Smooth muscle cell (in vitro differentiated cells): ENCODE data around the gene CRIP2. TPM values are rescaled to one million over a fixed set of nuclear protein-coding genes. Genes with fewer than 3 reads are reported as not detected.

Source experiments
- DNase-seq: peaks from one replicate; lab custom pipeline; 2025; ENCODE audit not compliant: unreplicated experiment; lab: John Stamatoyannopoulos, UW
- H2AFZ ChIP-seq: fragments of 200-600 bp; sonication (generic); 2 replicates; pipeline ENCODE4 v1.6.0; 2016; ENCODE audit warnings: antibody characterized with exemption, low read depth, mild to moderate bottlenecking
- H3F3A ChIP-seq: fragments of 200-600 bp; sonication (generic); 2 replicates; pipeline ENCODE4 v1.6.0; 2017; ENCODE audit warnings: antibody characterized with exemption, low read depth
- H3K27ac ChIP-seq: fragments of 200-600 bp; sonication (generic); 2 replicates; pipeline ENCODE4 v1.5.1; 2016; ENCODE audit warnings: low read depth, mild to moderate bottlenecking
- H3K27me3 ChIP-seq: fragments of 200-600 bp; sonication (generic); 2 replicates; pipeline ENCODE4 v1.6.1; 2016; ENCODE audit warnings: low read depth, mild to moderate bottlenecking
- H3K36me3 ChIP-seq: fragments of 200-600 bp; sonication (generic); 2 replicates; pipeline ENCODE4 v1.5.1; 2016; ENCODE audit warnings: low read depth
- H3K4me1 ChIP-seq: fragments of 200-600 bp; sonication (generic); 2 replicates; pipeline ENCODE4 v1.5.1; 2016; ENCODE audit warnings: low read depth
- H3K4me2 ChIP-seq: fragments of 200-600 bp; sonication (generic); 2 replicates; pipeline ENCODE4 v1.6.0; 2016; ENCODE audit warnings: mild to moderate bottlenecking
- H3K4me3 ChIP-seq: fragments of 200-600 bp; sonication (generic); 2 replicates; pipeline ENCODE4 v1.5.1; 2016; ENCODE audit warnings: mild to moderate bottlenecking
- H3K79me2 ChIP-seq: fragments of 200-600 bp; sonication (generic); 2 replicates; pipeline ENCODE4 v1.6.0; 2016; ENCODE audit warnings: low read depth, mild to moderate bottlenecking
- H3K9ac ChIP-seq: fragments of 200-600 bp; sonication (generic); 2 replicates; pipeline ENCODE4 v1.6.0; 2016; ENCODE audit warnings: low read depth
- H3K9me3 ChIP-seq: fragments of 200-600 bp; sonication (generic); replicated peaks from 2 replicates; pipeline ENCODE4 v1.5.1; 2016; ENCODE audit warnings: low read depth
- H4K20me1 ChIP-seq: fragments of 200-600 bp; sonication (generic); 2 replicates; pipeline ENCODE4 v1.6.0; 2016; ENCODE audit warnings: low read depth
- WGBS: methylation state at CpG from one replicate; pipeline ENCODE4 v1.1.7; 2016; ENCODE audit warnings: low lambda C conversion rate; 5-methylcytosine and 5-hydroxymethylcytosine counted together
- polyA plus RNA-seq: library from polyadenylated mRNA; unstranded; fragments of >200 nt; fragmentation: Nextera tagmentation; extraction: Ambion mirVana; gene quantifications from 2 replicates; pipeline ENCODE4 v1.2.1, GENCODE V29; 2016
- total RNA-seq: library from RNA; depleted of rRNA; stranded (reverse); fragments of >200 nt; gene quantifications from 2 replicates; pipeline ENCODE4 v1.2.3, GENCODE V29; 2014
- TF ChIP-seq, protein P1 (sequence below): fragments of 200-600 bp; sonication (generic); IDR thresholded peaks from 2 replicates; pipeline ENCODE4 v1.5.1; 2017; ENCODE audit warnings: borderline replicate concordance, mild to moderate bottlenecking, antibody characterized with exemption; ENCODE audit not compliant: insufficient read depth, poor library complexity, severe bottlenecking

Gene CRIP2
- total and polyA plus RNA-seq, 2 experiments from 2014 or later, result 14.1 to 38.1 TPM

GRCh38 chr14:105501504-105502291 is 27.1 kb downstream of the CRIP2 start:
- DNase-seq, result no peak
- no peaks in the 10 kb centered on the region for H3K36me3 ChIP-seq
- no peaks in the 10 kb centered on the region for H3K79me2 ChIP-seq
- no peaks in the 10 kb centered on the region for H3K9me3 ChIP-seq
- H2AFZ ChIP-seq, result no peak overlapping the region
- no peaks in the 10 kb centered on the region for H3F3A ChIP-seq
- no peak overlapping the region for H3K4me2 ChIP-seq
- TF ChIP-seq, protein P1, sequence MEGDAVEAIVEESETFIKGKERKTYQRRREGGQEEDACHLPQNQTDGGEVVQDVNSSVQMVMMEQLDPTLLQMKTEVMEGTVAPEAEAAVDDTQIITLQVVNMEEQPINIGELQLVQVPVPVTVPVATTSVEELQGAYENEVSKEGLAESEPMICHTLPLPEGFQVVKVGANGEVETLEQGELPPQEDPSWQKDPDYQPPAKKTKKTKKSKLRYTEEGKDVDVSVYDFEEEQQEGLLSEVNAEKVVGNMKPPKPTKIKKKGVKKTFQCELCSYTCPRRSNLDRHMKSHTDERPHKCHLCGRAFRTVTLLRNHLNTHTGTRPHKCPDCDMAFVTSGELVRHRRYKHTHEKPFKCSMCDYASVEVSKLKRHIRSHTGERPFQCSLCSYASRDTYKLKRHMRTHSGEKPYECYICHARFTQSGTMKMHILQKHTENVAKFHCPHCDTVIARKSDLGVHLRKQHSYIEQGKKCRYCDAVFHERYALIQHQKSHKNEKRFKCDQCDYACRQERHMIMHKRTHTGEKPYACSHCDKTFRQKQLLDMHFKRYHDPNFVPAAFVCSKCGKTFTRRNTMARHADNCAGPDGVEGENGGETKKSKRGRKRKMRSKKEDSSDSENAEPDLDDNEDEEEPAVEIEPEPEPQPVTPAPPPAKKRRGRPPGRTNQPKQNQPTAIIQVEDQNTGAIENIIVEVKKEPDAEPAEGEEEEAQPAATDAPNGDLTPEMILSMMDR, result no peak
- no peaks in the 10 kb centered on the region for H3K27me3 ChIP-seq
- no peak overlapping the region for H3K4me3 ChIP-seq
- no peak overlapping the region for H3K27ac ChIP-seq
- no peaks in the 10 kb centered on the region for H3K4me1 ChIP-seq
- no peak overlapping the region for H3K9ac ChIP-seq
- H4K20me1 ChIP-seq, result no peaks in the 10 kb centered on the region
- 92% methylated on average over 13 of the region's 13 CpGs for WGBS

- TF ChIP-seq, protein P1, result no peak
- WGBS, result 86% methylated on average over 16 of the region's 18 CpGs
Measured at GRCh38 chr14:105502446-105503295, 28.1 kb downstream of the CRIP2 start.

DNA sequence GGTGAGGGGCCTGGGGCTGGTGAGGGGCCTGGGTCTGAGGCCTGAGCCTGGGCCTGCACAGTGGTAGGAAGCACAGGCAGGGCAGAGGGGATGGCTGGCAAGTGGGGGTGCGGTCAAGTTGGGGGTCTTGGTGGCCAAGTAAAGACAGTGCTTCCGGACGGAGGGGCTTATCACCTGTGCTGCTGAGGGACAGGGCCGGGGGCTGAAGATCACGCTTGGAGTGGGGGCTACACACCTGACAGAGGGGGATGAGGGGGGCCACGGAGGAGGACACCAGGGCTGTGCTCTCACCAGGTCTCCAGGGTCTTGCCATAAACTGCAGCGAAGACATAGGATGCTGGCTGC is 28.6 kb downstream of the CRIP2 start:
- TF ChIP-seq, protein P1, result no peak
- Histone ChIP-seq H3K36me3 (no peaks in the 10 kb centered on the region), H3F3A (no peaks in the 10 kb centered on the region), H3K9ac (no peak overlapping the region), H3K4me1 (no peaks in the 10 kb centered on the region), H3K4me2 (no peak overlapping the region), H3K27ac (no peak overlapping the region), H3K79me2 (no peaks in the 10 kb centered on the region), H3K27me3 (no peaks in the 10 kb centered on the region), H3K9me3 (no peaks in the 10 kb centered on the region), H3K4me3 (no peak overlapping the region), H4K20me1 (no peaks in the 10 kb centered on the region), H2AFZ (no peak overlapping the region)
- DNase-seq, result no peak
- WGBS, result 89% methylated on average over 3 of the region's 7 CpGs

More at GRCh38 chr14:105502446-105503295, 28.1 kb downstream of the CRIP2 start:
- Histone ChIP-seq H3K27me3 (no peaks in the 10 kb centered on the region), H3K79me2 (no peaks in the 10 kb centered on the region), H3F3A (no peaks in the 10 kb centered on the region), H3K36me3 (no peaks in the 10 kb centered on the region), H3K4me3 (no peak overlapping the region), H3K27ac (no peak overlapping the region), H4K20me1 (no peaks in the 10 kb centered on the region), H3K9ac (no peak overlapping the region), H3K4me2 (no peak overlapping the region), H3K4me1 (no peaks in the 10 kb centered on the region), H3K9me3 (no peaks in the 10 kb centered on the region), H2AFZ (no peak overlapping the region)
- DNase-seq, result no peak
